SH-SY5Y (cell line): ENCODE measurements around the gene MCMBP.

Experiments used
- GATA2 ChIP-seq: IDR thresholded peaks from 2 replicates; pipeline ENCODE4 v1.6.1; 2011; ENCODE audit warnings: mild to moderate bottlenecking, low read depth, low read length
- GATA3 ChIP-seq: IDR thresholded peaks from 2 replicates; pipeline ENCODE4 v1.6.1; 2011; ENCODE audit warnings: low read depth, mild to moderate bottlenecking, low read length, moderate library complexity

- TF ChIP-seq GATA3 (no peak), GATA2 (no peak)
Observed at GRCh38 chr10:119852277-119852676, 20.4 kb downstream of the MCMBP start.
